Smooth muscle cell (in vitro differentiated cells): ENCODE measurements around the gene AJAP1. TPM values are rescaled to one million over a fixed set of nuclear protein-coding genes. Genes with fewer than 3 reads are reported as not detected.

ENCODE experiments used
- DNase-seq: peaks from one replicate; lab custom pipeline; 2025; ENCODE audit not compliant: unreplicated experiment; lab: John Stamatoyannopoulos, UW
- H2AFZ ChIP-seq: fragments of 200-600 bp; sonication (generic); 2 replicates; pipeline ENCODE4 v1.6.0; 2016; ENCODE audit warnings: antibody characterized with exemption, low read depth, mild to moderate bottlenecking
- H3F3A ChIP-seq: fragments of 200-600 bp; sonication (generic); 2 replicates; pipeline ENCODE4 v1.6.0; 2017; ENCODE audit warnings: antibody characterized with exemption, low read depth
- H3K27ac ChIP-seq: fragments of 200-600 bp; sonication (generic); 2 replicates; pipeline ENCODE4 v1.5.1; 2016; ENCODE audit warnings: low read depth, mild to moderate bottlenecking
- H3K27me3 ChIP-seq: fragments of 200-600 bp; sonication (generic); 2 replicates; pipeline ENCODE4 v1.6.1; 2016; ENCODE audit warnings: low read depth, mild to moderate bottlenecking
- H3K36me3 ChIP-seq: fragments of 200-600 bp; sonication (generic); 2 replicates; pipeline ENCODE4 v1.5.1; 2016; ENCODE audit warnings: low read depth
- H3K4me1 ChIP-seq: fragments of 200-600 bp; sonication (generic); 2 replicates; pipeline ENCODE4 v1.5.1; 2016; ENCODE audit warnings: low read depth
- H3K4me2 ChIP-seq: fragments of 200-600 bp; sonication (generic); 2 replicates; pipeline ENCODE4 v1.6.0; 2016; ENCODE audit warnings: mild to moderate bottlenecking
- H3K4me3 ChIP-seq: fragments of 200-600 bp; sonication (generic); 2 replicates; pipeline ENCODE4 v1.5.1; 2016; ENCODE audit warnings: mild to moderate bottlenecking
- H3K79me2 ChIP-seq: fragments of 200-600 bp; sonication (generic); 2 replicates; pipeline ENCODE4 v1.6.0; 2016; ENCODE audit warnings: low read depth, mild to moderate bottlenecking
- H3K9ac ChIP-seq: fragments of 200-600 bp; sonication (generic); 2 replicates; pipeline ENCODE4 v1.6.0; 2016; ENCODE audit warnings: low read depth
- H3K9me3 ChIP-seq: fragments of 200-600 bp; sonication (generic); replicated peaks from 2 replicates; pipeline ENCODE4 v1.5.1; 2016; ENCODE audit warnings: low read depth
- H4K20me1 ChIP-seq: fragments of 200-600 bp; sonication (generic); 2 replicates; pipeline ENCODE4 v1.6.0; 2016; ENCODE audit warnings: low read depth
- CTCF ChIP-seq: fragments of 200-600 bp; sonication (generic); IDR thresholded peaks from 2 replicates; pipeline ENCODE4 v1.5.1; 2017; ENCODE audit warnings: borderline replicate concordance, mild to moderate bottlenecking, antibody characterized with exemption; ENCODE audit not compliant: insufficient read depth, poor library complexity, severe bottlenecking
- WGBS: methylation state at CpG from one replicate; pipeline ENCODE4 v1.1.7; 2016; ENCODE audit warnings: low lambda C conversion rate; 5-methylcytosine and 5-hydroxymethylcytosine counted together
- polyA plus RNA-seq: library from polyadenylated mRNA; unstranded; fragments of >200 nt; fragmentation: Nextera tagmentation; extraction: Ambion mirVana; gene quantifications from 2 replicates; pipeline ENCODE4 v1.2.1, GENCODE V29; 2016
- total RNA-seq: library from RNA; depleted of rRNA; stranded (reverse); fragments of >200 nt; gene quantifications from 2 replicates; pipeline ENCODE4 v1.2.3, GENCODE V29; 2014

AJAP1 gene
- total and polyA plus RNA-seq, 2 experiments from 2014 or later = 0.10 to 0.58 TPM

- Histone ChIP-seq H3K9ac (no peak overlapping the region), H3K27ac (no peak overlapping the region), H3K36me3 (no peaks in the 10 kb centered on the region), H3K27me3 (no peaks in the 10 kb centered on the region), H3F3A (no peaks in the 10 kb centered on the region), H4K20me1 (no peaks in the 10 kb centered on the region), H2AFZ (no peak overlapping the region), H3K4me2 (no peak overlapping the region), H3K9me3 (no peaks in the 10 kb centered on the region), H3K79me2 (no peaks in the 10 kb centered on the region), H3K4me1 (no peaks in the 10 kb centered on the region), H3K4me3 (no peak overlapping the region)
- TF ChIP-seq CTCF = no peak
- DNase-seq = no peak
- 82% methylated on average over 1 of the region's 1 CpG for WGBS
Measured at GRCh38 chr1:4820543-4820942, 166.1 kb downstream of the AJAP1 start.

- DNase-seq = no peak
- no peak overlapping the region for H3K9ac ChIP-seq
- no peak overlapping the region for H3K27ac ChIP-seq
- no peaks in the 10 kb centered on the region for H3K27me3 ChIP-seq
- no peak overlapping the region for H2AFZ ChIP-seq
- H4K20me1 ChIP-seq = no peaks in the 10 kb centered on the region
- WGBS = 66% methylated on average over 5 of the region's 5 CpGs
- H3K79me2 ChIP-seq = no peaks in the 10 kb centered on the region
- no peak overlapping the region for H3K4me2 ChIP-seq
- no peaks in the 10 kb centered on the region for H3K9me3 ChIP-seq
- H3K4me1 ChIP-seq = no peaks in the 10 kb centered on the region
- H3K36me3 ChIP-seq = no peaks in the 10 kb centered on the region
- TF ChIP-seq CTCF = peak; percentile 48
- no peaks in the 10 kb centered on the region for H3F3A ChIP-seq
- no peak overlapping the region for H3K4me3 ChIP-seq
Measured at GRCh38 chr1:4825800-4826450, 171.5 kb downstream of the AJAP1 start.

- no peak for DNase-seq
- H3K36me3 ChIP-seq = no peaks in the 10 kb centered on the region
Measured at GRCh38 chr1:4830707-4831106, 176.3 kb downstream of the AJAP1 start.

More at GRCh38 chr1:4830707-4831106, 176.3 kb downstream of the AJAP1 start:
- H3K9me3 ChIP-seq = no peaks in the 10 kb centered on the region
- 79% methylated on average over 6 of the region's 6 CpGs for WGBS
- no peak overlapping the region for H3K4me3 ChIP-seq
- no peak overlapping the region for H2AFZ ChIP-seq
- no peaks in the 10 kb centered on the region for H3K4me1 ChIP-seq
- H3K79me2 ChIP-seq = no peaks in the 10 kb centered on the region
- TF ChIP-seq CTCF = no peak
- no peak overlapping the region for H3K4me2 ChIP-seq
- no peaks in the 10 kb centered on the region for H4K20me1 ChIP-seq
- H3F3A ChIP-seq = no peaks in the 10 kb centered on the region
- H3K27ac ChIP-seq = no peak overlapping the region
- H3K9ac ChIP-seq = no peak overlapping the region
- H3K27me3 ChIP-seq = no peaks in the 10 kb centered on the region
